Urinary bladder (tissue), 4 donors: ENCODE results near the gene DNAJB8. TPM values are rescaled to one million over a fixed set of nuclear protein-coding genes. Genes with fewer than 3 reads are reported as not detected.

ENCODE experiments used
- DNase-seq: peaks from one replicate; pipeline ENCODE4 v3.0.0-alpha.2; 2015; ENCODE audit errors: extremely low spot score
- H3K27ac ChIP-seq: one replicate; pipeline ENCODE4 v1.5.1; 2013; ENCODE audit warnings: low read depth, mild to moderate bottlenecking, moderate library complexity
- H3K36me3 ChIP-seq: one replicate; pipeline ENCODE4 v1.6.1; 2013; ENCODE audit warnings: mild to moderate bottlenecking, moderate library complexity; ENCODE audit not compliant: insufficient read depth
- H3K4me1 ChIP-seq: one replicate; pipeline ENCODE4 v1.6.1; 2013; ENCODE audit warnings: mild to moderate bottlenecking, moderate library complexity; ENCODE audit not compliant: insufficient read depth
- H3K4me3 ChIP-seq: one replicate; pipeline ENCODE4 v1.5.1; 2013; ENCODE audit warnings: low read depth, low read length
- WGBS: extraction: QIAGEN DNeasy Blood & Tissue Kit; methylation state at CpG from one replicate; pipeline ENCODE4 v1.1.7; 2013; 5-methylcytosine and 5-hydroxymethylcytosine counted together
- polyA plus RNA-seq: library from polyadenylated mRNA; stranded (reverse); fragments of 200-250 nt; gene quantifications from one replicate; pipeline ENCODE4 v1.2.3, GENCODE V29; 2013
- total RNA-seq: library from RNA; depleted of rRNA; stranded (reverse); fragments of >200 nt; gene quantifications from one replicate; pipeline ENCODE4 v1.2.3, GENCODE V29; 2014
- donor health status: healthy with polysubstance abuse.
- donor health status: healthy.

DNAJB8 gene
- not detected for total RNA-seq
- not detected for polyA plus RNA-seq

DNA sequence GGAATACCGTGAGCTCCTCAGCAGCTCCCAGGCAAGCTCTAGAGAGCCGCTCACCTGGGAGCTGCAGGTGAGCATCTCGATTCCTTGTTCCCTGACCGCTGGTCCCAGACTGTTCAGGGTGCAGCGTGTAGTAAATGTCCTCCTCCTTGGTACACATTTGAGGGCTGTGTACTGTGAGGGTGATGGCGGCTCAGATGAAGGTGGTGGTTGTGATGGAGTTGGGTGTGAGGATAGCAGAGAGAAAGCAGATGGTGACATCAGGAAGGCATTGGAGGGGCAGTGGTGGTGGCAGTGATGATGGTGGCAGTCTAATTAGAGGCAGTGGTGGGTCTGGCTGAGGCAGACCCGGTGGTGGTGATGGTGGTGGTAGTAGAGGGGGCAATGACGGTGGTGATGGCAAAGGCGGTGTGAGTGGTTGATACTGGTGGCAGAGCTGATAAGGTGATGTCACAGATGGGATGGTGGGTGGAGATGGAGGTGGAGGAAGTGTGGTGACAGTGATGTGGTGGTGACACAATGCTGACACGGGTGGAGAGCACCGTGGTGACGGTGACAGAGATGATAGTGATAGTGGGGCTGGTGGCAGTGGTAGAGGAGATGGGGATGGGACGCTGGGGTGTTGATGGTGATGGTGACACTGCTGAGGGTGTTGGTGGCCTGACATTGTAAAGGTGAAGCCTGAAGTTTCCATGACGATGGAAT lies at the start of gene DNAJB8:
Gene DNAJB8, minus strand, starts transcription at position 51 of the 702 bp plus-strand sequence. CDS start 3,645 bp downstream, outside the sequence.
- 88% methylated on average over 14 of the region's 14 CpGs for whole genome bisulfite sequencing
- Histone ChIP-seq H3K4me3 (no peak within 1 kb of the TSS), H3K36me3 (no peaks in the 10 kb centered on the region), H3K4me1 (no peaks in the 10 kb centered on the region), H3K27ac (no peak within 1 kb of the TSS)
- DNase-seq = no peak

DNA sequence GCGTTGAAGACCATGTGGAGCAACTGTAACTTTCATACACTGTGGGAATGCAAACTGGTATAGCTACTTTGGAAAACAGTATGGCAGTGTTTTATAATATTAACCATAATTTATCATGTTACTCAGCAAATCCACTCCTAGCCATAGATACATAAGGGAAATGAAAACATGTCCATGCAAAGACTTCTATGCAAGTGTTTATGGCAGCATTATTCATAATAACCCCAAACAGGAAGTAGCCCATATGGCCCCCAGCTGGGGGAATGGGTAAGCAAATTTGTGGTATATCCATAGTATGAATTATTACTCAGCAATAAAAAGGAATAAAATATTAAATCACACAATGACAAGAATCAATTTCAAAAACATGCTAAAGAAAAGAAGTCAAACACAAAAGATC lies 49.3 kb upstream of the DNAJB8 start:
- no peak overlapping the region for H3K27ac ChIP-seq
- 91% methylated on average over 1 of the region's 1 CpG for WGBS
- no peak for DNase-seq

DNA sequence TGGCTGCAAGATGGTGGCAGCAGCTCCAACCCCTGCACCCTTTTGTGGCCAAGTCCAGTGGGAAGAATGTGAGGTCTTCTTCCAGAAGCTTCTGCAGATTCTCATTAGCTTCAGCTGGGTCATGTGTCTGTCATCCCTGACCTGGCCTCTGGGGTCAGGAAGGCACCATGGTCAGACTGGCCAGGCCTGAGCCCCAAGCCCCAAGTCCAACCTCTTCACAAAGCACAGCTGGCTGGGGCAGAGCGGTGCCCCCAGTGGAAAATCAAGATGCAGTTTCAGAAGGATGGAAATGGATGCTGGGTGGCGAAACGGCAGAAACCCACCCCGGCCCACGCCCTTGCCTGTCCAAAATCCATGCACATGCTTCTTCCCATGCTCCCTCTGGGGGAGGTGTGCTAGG lies 42.2 kb upstream of the DNAJB8 start:
- Histone ChIP-seq H3K27ac (no peak overlapping the region), H3K36me3 (no peaks in the 10 kb centered on the region), H3K4me3 (no peak overlapping the region), H3K4me1 (no peaks in the 10 kb centered on the region)
- WGBS = 88% methylated on average over 5 of the region's 5 CpGs
- DNase-seq = no peak

More for the DNA sequence above, 49.3 kb upstream of the DNAJB8 start:
- no peak overlapping the region for H3K4me3 ChIP-seq
- H3K4me1 ChIP-seq = no peaks in the 10 kb centered on the region
- no peaks in the 10 kb centered on the region for H3K36me3 ChIP-seq

DNA sequence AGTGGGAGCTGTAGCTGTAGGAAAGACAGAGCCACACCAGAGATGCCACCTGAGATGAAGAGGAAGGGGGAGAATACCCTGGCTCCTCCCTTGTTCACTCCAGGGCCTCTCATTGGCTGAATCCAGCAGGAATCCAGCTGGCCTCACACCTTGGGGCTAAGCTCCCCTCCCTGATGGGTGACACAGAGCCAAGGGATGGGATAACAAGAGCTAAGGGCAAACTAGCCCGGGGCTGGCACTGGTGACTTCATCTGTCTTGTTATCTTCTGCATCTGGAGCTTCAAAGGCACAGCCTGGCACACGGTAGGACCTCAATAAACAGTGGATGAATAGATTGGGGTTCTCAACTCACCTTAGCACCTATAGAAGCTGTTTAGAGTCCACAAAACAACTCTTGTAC lies 40.1 kb upstream of the DNAJB8 start:
- Histone ChIP-seq H3K4me1 (no peaks in the 10 kb centered on the region), H3K36me3 (no peaks in the 10 kb centered on the region), H3K4me3 (no peak overlapping the region), H3K27ac (no peak overlapping the region)
- 54% methylated on average over 2 of the region's 2 CpGs for WGBS
- no peak for DNase-seq

DNA sequence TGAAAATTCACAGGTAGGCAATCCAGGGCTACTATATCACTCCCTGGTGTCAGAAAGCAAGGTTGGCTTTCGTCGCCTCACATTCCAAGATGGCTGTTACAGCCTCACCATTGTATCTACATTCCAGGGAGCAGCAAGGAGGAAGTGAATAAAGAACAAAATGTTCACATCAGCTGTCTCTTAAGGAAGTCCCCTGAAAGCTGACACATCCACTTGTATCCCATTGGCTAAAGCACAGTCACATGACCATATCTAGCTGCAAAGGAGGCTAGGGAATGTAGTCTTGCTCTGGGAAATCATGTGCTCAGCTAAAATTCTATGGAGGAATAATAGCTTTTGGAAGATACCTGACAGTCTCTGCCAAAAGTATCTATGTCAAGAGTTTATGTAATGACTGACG lies 39.1 kb upstream of the DNAJB8 start:
- WGBS = 94% methylated on average over 3 of the region's 3 CpGs
- DNase-seq = no peak
- no peaks in the 10 kb centered on the region for H3K36me3 ChIP-seq
- H3K4me1 ChIP-seq = no peaks in the 10 kb centered on the region
- no peak overlapping the region for H3K4me3 ChIP-seq
- no peak overlapping the region for H3K27ac ChIP-seq

DNA sequence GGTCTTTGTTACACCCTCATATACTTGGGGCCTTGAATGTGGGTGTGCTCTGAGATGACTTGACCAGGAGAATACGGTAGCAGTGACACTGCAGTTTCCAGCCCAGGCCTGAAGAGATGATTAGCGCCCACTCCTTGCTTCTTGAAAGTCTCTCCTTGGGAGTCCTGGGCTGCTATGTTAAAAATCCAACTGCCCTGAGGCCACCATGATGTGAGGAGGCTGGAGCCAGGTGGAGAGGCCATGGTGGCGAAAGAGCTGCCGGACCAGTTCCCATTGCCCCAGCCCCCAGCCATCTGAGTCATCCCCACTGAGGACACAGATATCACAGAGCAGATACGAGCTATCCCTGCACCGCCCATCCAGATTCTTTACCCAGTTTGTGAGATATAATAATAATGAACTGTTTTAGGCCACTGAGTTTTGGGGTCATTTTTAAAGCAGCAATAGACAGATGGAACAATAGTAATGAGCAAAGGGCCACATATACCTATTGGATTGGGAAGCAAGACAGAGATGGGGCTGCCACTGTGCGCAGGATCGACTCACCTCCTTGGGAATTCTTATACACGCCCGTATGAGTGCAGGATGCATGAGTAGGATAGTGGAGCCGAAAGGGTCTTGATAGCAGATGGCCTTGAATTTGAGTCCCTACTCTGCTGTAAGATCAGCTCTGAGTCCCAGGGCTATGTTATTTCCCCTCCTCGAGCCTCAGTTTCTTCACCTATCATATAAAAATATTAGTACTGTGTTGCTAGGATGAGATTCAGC lies 38.5 kb upstream of the DNAJB8 start:
- H3K36me3 ChIP-seq = no peaks in the 10 kb centered on the region
- no peak overlapping the region for H3K27ac ChIP-seq
- WGBS = 92% methylated on average over 12 of the region's 12 CpGs
- H3K4me3 ChIP-seq = no peak overlapping the region
- no peaks in the 10 kb centered on the region for H3K4me1 ChIP-seq
- DNase-seq = no peak

DNA sequence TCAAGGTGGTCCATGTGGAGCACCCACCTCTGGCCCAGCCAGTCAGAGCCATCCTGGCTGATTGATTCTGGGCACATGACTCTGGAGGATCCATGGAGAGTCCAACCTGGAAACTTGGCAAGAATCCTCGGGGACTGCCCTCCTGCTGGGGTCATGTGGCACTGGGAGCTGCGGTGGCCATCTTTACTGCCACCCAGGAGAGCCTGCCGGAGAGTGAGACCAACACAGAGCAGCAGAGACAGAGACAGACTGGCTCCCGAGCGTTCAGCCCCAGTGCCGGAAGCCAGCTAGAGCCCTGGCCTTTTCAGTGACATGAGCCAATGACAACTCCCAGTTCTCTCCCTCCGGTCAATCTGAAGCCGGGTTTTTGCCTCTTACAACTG lies 37.8 kb upstream of the DNAJB8 start:
- WGBS = 94% methylated on average over 8 of the region's 8 CpGs
- Histone ChIP-seq H3K4me3 (no peak overlapping the region), H3K27ac (no peak overlapping the region), H3K4me1 (no peaks in the 10 kb centered on the region), H3K36me3 (no peaks in the 10 kb centered on the region)
- DNase-seq = no peak

DNA sequence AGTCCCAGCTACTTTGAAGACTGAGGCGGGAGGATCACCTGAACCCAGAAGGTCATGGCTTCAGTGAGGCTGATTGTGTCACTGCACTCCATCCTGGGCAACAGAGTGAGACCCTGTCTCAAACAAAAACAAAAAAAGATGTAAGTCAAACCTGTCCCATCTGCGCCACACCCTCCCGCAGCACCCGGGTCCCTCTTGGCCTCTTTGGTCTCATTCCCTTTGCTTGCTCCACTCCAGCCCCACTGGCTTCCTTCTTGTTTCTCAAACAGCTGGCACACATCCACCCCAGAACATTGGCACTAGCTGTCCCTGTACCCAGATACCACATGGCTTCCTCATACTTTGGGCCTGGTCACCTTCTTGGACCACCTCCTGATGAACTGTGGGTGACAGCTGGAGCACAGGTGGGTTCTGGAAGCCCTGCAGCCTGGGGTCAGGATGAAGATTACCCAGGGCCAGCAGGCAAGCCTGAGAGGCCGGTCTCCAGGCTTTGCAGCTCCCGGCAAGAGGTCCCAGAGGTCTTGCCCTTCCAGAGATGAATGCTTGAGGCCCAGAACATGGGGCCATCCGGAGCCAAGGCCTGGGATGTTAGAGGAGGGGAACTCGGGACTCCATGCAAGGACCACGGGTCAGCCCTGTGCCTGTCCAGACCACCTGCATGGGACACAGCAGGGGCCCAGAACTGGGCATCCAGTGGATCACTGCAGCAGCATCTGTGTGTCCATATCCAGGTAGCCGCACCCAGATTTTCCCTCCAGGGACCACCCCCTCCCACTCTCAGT lies 37.3 kb upstream of the DNAJB8 start:
- WGBS = 93% methylated on average over 10 of the region's 10 CpGs
- Histone ChIP-seq H3K4me1 (no peaks in the 10 kb centered on the region), H3K36me3 (no peaks in the 10 kb centered on the region), H3K4me3 (no peak overlapping the region), H3K27ac (no peak overlapping the region)
- no peak for DNase-seq

DNA sequence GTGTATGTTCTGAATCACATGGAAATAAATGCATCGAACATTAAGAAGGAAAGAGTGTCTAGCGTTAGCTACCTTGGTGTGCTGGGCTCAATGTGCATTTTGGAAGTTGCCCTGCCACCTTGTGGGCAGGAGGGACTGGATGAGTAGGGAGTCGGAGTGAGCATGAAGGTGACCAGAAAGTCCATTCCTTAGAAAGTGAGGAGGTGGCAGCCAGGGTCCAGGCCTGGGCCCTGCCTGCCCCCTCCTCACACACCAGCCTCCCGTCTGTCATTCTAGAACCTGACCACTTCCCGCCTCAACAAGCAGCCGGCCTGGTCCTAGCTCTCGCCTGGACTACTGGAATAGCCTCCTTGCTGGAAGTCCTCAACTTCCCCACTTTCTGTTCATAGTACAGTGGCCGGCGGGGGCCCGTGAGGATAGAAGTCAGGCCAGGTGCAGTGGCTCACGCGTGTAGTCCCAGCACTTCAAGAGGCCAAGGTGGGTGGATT lies 36.5 kb upstream of the DNAJB8 start:
- no peak overlapping the region for H3K27ac ChIP-seq
- H3K36me3 ChIP-seq = no peaks in the 10 kb centered on the region
- H3K4me3 ChIP-seq = no peak overlapping the region
- DNase-seq = no peak
- 82% methylated on average over 12 of the region's 12 CpGs for WGBS
- H3K4me1 ChIP-seq = no peaks in the 10 kb centered on the region

DNA sequence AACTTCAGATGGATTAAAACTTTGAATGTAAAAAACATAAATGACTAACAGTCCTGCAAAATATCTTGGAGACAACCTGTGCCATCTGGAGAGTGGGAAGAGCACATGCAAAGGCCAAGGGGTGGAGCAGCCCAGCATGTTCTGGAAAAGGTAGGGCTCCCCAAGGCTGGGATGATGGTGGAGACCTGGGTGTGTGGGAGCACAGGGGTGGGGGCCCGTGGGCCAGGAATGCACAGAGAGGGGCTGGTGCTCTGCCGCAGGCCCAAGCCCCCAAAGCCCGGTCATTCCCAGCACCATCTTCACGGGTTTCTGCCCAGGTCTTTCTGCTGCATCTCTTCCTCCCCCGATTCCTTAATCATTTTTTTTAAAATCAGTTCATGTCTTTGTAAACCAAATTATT lies 36.0 kb upstream of the DNAJB8 start:
- Histone ChIP-seq H3K27ac (no peak overlapping the region), H3K36me3 (no peaks in the 10 kb centered on the region), H3K4me3 (no peak overlapping the region), H3K4me1 (no peaks in the 10 kb centered on the region)
- WGBS = 92% methylated on average over 5 of the region's 5 CpGs
- DNase-seq = no peak

DNA sequence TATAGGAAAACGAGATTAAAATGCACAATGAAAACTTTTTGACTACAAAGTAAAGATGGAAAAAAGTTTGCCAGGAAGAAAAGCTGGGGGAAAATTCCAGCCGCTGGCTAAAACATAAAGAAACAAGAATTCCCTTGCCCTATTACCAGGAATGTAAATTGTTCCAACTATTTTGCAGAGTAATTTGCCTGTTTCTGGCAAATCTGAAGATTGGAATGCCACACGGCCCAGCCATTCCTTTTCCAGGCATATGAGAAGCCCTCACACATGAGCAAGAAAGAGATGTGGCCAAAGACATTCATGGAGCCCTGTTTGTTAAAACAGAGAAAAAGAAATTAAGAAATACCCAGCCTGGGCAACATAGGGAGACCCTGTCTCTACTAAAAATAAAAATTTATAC lies 34.7 kb upstream of the DNAJB8 start:
- Histone ChIP-seq H3K4me3 (no peak overlapping the region), H3K27ac (no peak overlapping the region), H3K36me3 (no peaks in the 10 kb centered on the region), H3K4me1 (no peaks in the 10 kb centered on the region)
- no peak for DNase-seq
- WGBS = 74% methylated on average over 3 of the region's 3 CpGs

DNA sequence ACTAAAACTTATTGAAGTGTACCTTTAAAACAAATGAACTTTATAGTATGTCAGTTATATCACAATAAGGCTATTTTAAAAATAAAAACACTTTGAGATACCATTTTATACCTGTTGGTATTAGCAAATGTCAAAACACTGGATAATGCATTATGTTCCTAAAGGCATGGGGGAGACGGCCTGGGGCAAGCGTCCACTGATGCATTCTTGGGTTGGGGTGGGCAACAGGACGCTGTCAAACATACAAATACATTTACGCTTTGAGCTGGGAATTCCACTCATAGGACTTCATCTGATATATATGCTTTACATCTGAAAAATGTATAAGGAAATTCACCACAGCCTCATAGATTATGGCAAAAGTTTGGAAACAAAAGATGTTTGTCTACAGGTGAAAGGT lies 33.9 kb upstream of the DNAJB8 start:
- H3K27ac ChIP-seq = no peak overlapping the region
- no peaks in the 10 kb centered on the region for H3K4me1 ChIP-seq
- H3K36me3 ChIP-seq = no peaks in the 10 kb centered on the region
- WGBS = 81% methylated on average over 4 of the region's 4 CpGs
- H3K4me3 ChIP-seq = no peak overlapping the region
- no peak for DNase-seq

DNA sequence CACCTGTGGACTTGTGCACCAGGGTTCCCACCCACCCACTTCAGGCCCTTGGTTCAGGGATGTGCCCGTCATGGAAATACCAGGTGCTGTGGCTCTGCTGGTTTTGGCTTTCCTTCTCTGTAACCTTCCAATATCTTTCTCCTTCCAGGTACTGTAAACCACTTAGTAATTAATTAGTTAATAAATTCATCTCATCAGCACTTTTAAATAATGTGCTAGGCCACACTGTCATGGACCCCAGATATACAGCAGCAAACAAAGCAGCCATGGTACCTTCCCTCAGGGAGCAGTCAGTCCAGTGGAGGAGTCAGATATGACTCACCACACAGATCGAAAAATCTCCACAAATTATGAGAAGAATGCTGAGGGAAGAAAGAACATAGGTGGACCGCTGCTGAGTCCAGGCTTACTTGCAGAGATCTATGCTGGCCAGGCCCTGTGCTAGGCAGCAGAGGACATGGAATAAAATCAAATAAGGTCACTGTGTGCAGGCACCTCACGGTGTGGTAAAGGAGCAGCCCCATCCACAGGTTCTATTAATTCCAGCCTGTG lies 33.1 kb upstream of the DNAJB8 start:
- DNase-seq = no peak
- H3K36me3 ChIP-seq = no peaks in the 10 kb centered on the region
- WGBS = 86% methylated on average over 4 of the region's 4 CpGs
- H3K4me3 ChIP-seq = no peak overlapping the region
- H3K4me1 ChIP-seq = no peaks in the 10 kb centered on the region
- no peak overlapping the region for H3K27ac ChIP-seq
